DND-41 (cell line): Measurements from ENCODE around the gene PUS3.

Experiments used
- ATAC-seq: fragments of 200-7000 bp; cut with Tn5 transposase; 3 replicates; pipeline ENCODE4 v1.9.1; 2021; ENCODE audit warnings: low read depth; ENCODE audit not compliant: insufficient read depth
- DNase-seq: peaks from one replicate; pipeline ENCODE4 v3.0.0-alpha.2; 2020
- H2AFZ ChIP-seq: 2 replicates; pipeline ENCODE4 v1.6.0; 2012; ENCODE audit warnings: low read depth, low read length
- H3K27ac ChIP-seq: 2 replicates; pipeline ENCODE4 v1.5.1; 2012; ENCODE audit warnings: low read length, inconsistent platforms
- H3K27me3 ChIP-seq: fragments of 200-600 bp; sonication (generic); 2 replicates; pipeline ENCODE4 v1.6.0; 2012; ENCODE audit warnings: low read length, mild to moderate bottlenecking, inconsistent platforms; ENCODE audit not compliant: insufficient read depth, poor library complexity
- H3K36me3 ChIP-seq: 2 replicates; pipeline ENCODE4 v1.5.1; 2012; ENCODE audit warnings: low read length, inconsistent platforms; ENCODE audit not compliant: insufficient read depth
- H3K4me1 ChIP-seq: 2 replicates; pipeline ENCODE4 v1.5.1; 2012; ENCODE audit warnings: mild to moderate bottlenecking, low read length; ENCODE audit not compliant: insufficient read depth
- H3K4me2 ChIP-seq: 2 replicates; pipeline ENCODE4 v1.6.0; 2012; ENCODE audit warnings: mild to moderate bottlenecking, moderate library complexity, low read length, inconsistent platforms; ENCODE audit not compliant: insufficient read depth
- H3K4me3 ChIP-seq, 2 experiments: fragments of 200-600 bp in 1 of 2; shearing (Covaris generic) in 1 of 2; 2 replicates each; pipeline ENCODE4 v1.5.1; 2012 to 2016; ENCODE audit warnings: inconsistent platforms in 2 of 2, low read length in 2 of 2, mild to moderate bottlenecking in 2 of 2, low read depth in 1 of 2, moderate library complexity in 1 of 2
- H3K79me2 ChIP-seq: 2 replicates; pipeline ENCODE4 v1.6.0; 2012; ENCODE audit warnings: low read length, inconsistent platforms; ENCODE audit not compliant: insufficient read depth
- H3K9ac ChIP-seq: 2 replicates; pipeline ENCODE4 v1.6.0; 2012; ENCODE audit warnings: low read depth, mild to moderate bottlenecking, inconsistent platforms, low read length, moderate library complexity
- H3K9me3 ChIP-seq: 2 replicates; pipeline ENCODE4 v1.5.1; 2012; ENCODE audit warnings: low read length, moderate library complexity, mild to moderate bottlenecking, inconsistent platforms; ENCODE audit not compliant: insufficient read depth, severe bottlenecking
- H4K20me1 ChIP-seq: 2 replicates; pipeline ENCODE4 v1.6.0; 2012; ENCODE audit warnings: low read length; ENCODE audit not compliant: insufficient read depth
- EZH2 ChIP-seq: IDR thresholded peaks from 3 replicates; pipeline ENCODE4 v1.6.1; 2012; ENCODE audit warnings: borderline replicate concordance, low read depth, mild to moderate bottlenecking, moderate library complexity, low read length, inconsistent platforms; ENCODE audit not compliant: severe bottlenecking
- TF ChIP-seq, protein P1 (sequence below): IDR thresholded peaks from 2 replicates; pipeline ENCODE4 v1.5.1; 2012; ENCODE audit warnings: borderline replicate concordance, low read length, moderate library complexity, mild to moderate bottlenecking; ENCODE audit not compliant: poor library complexity, severe bottlenecking; ENCODE audit errors: extremely low read depth

PUS3 gene

GRCh38 chr11:125931116-125931515 is 28.1 kb upstream of the PUS3 start:
- peaks cover 14% of the 10 kb centered on the region for H3K27me3 ChIP-seq
- no peak overlapping the region for H3K9ac ChIP-seq
- no peaks in the 10 kb centered on the region for H3K4me1 ChIP-seq
- H3K27ac ChIP-seq: no peak overlapping the region
- H3K9me3 ChIP-seq: no peaks in the 10 kb centered on the region
- no peak for ATAC-seq
- H3K36me3 ChIP-seq: no peaks in the 10 kb centered on the region
- H2AFZ ChIP-seq: no peak overlapping the region
- H3K4me2 ChIP-seq: no peak overlapping the region
- no peak for DNase-seq
- H4K20me1 ChIP-seq: no peaks in the 10 kb centered on the region
- TF ChIP-seq EZH2: no peak
- TF ChIP-seq, protein P1, sequence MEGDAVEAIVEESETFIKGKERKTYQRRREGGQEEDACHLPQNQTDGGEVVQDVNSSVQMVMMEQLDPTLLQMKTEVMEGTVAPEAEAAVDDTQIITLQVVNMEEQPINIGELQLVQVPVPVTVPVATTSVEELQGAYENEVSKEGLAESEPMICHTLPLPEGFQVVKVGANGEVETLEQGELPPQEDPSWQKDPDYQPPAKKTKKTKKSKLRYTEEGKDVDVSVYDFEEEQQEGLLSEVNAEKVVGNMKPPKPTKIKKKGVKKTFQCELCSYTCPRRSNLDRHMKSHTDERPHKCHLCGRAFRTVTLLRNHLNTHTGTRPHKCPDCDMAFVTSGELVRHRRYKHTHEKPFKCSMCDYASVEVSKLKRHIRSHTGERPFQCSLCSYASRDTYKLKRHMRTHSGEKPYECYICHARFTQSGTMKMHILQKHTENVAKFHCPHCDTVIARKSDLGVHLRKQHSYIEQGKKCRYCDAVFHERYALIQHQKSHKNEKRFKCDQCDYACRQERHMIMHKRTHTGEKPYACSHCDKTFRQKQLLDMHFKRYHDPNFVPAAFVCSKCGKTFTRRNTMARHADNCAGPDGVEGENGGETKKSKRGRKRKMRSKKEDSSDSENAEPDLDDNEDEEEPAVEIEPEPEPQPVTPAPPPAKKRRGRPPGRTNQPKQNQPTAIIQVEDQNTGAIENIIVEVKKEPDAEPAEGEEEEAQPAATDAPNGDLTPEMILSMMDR: no peak
- no peaks in the 10 kb centered on the region for H3K79me2 ChIP-seq
- no peak overlapping the region for H3K4me3 ChIP-seq

GRCh38 chr11:125930076-125930450 is 27.1 kb upstream of the PUS3 start:
- no peak overlapping the region for H3K9ac ChIP-seq

DNA sequence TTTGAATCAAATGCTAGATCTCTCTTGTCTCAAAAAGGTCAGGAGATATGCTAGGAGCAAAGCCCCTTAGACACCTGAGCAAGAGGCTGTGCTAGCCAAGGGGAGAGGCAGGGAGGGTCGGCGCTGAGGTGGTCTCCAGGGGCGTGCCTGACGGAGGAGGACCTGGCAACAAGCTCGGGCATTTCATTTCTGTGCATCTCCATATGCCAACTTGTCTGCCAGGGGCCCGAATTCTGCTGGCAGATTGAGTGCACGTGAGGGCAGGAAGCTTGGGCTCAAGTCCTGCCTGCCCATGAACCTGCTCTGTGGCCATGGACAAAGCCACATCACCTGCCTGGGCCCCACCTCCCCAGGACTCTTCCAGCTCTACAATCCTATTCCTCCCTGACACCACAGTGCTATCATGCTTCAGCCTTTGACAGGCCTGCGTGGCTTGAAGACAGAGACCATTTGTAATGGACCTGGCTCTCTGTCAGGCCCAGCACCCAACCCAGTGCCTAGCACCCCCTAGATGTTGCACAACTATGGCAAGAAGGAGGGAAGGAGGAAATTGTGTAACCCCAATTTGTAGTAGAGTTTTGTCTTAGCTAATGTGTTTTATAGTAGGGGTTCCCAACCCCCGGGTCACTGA is 26.6 kb upstream of the PUS3 start:
- Histone ChIP-seq H3K27me3 (peaks cover 14% of the 10 kb centered on the region), H3K9me3 (no peaks in the 10 kb centered on the region), H3K36me3 (no peaks in the 10 kb centered on the region), H3K4me2 (no peak overlapping the region), H4K20me1 (no peaks in the 10 kb centered on the region), H3K4me1 (no peaks in the 10 kb centered on the region), H3K4me3 (no peak overlapping the region), H2AFZ (no peak overlapping the region), H3K79me2 (no peaks in the 10 kb centered on the region), H3K27ac (no peak overlapping the region), H3K9ac (no peak overlapping the region)
- ATAC-seq (no peak), DNase-seq (no peak)
- TF ChIP-seq, protein P1: no peak
- no peak for TF ChIP-seq EZH2

More at GRCh38 chr11:125930076-125930450, 27.1 kb upstream of the PUS3 start:
- H3K27ac ChIP-seq: no peak overlapping the region
- no peaks in the 10 kb centered on the region for H3K79me2 ChIP-seq
- H3K4me1 ChIP-seq: no peaks in the 10 kb centered on the region
- DNase-seq (no peak), ATAC-seq (no peak)
- no peak overlapping the region for H3K4me2 ChIP-seq
- H3K9me3 ChIP-seq: no peaks in the 10 kb centered on the region
- H3K36me3 ChIP-seq: no peaks in the 10 kb centered on the region
- H3K4me3 ChIP-seq: no peak overlapping the region
- H2AFZ ChIP-seq: no peak overlapping the region
- TF ChIP-seq EZH2: no peak
- TF ChIP-seq, protein P1: no peak
- H4K20me1 ChIP-seq: no peaks in the 10 kb centered on the region
- peaks cover 14% of the 10 kb centered on the region for H3K27me3 ChIP-seq

GRCh38 chr11:125926682-125927081 is 23.7 kb upstream of the PUS3 start:
- Histone ChIP-seq H3K36me3 (no peaks in the 10 kb centered on the region), H3K27me3 (peaks cover 3% of the 10 kb centered on the region), H3K4me3 (no peak overlapping the region), H3K79me2 (no peaks in the 10 kb centered on the region), H3K4me2 (no peak overlapping the region), H3K4me1 (no peaks in the 10 kb centered on the region), H3K9ac (no peak overlapping the region), H3K27ac (no peak overlapping the region), H4K20me1 (no peaks in the 10 kb centered on the region), H2AFZ (no peak overlapping the region), H3K9me3 (no peaks in the 10 kb centered on the region)
- TF ChIP-seq EZH2: no peak
- TF ChIP-seq, protein P1: no peak
- ATAC-seq (no peak), DNase-seq (no peak)
